ENCODE results near the gene AGPAT3. TPM values are rescaled to one million over a fixed set of nuclear protein-coding genes. Genes with fewer than 3 reads are reported as not detected.
A peak's percentile ranks its signal among the peaks of the same experiment; 100 is the strongest.

Gene AGPAT3
- total and polyA plus RNA-seq, 9 donors, result 19.2 to 32.2 (median 27.7) TPM

GRCh38 chr21:44018813-44019567 is 154.0 kb downstream of the AGPAT3 start:
- no peak overlapping the region for H3K4me3 ChIP-seq (ENCODE audit: low read length)
- H3K4me1 ChIP-seq (ENCODE audit: control insufficient read depth, insufficient read depth, low read length), result peaks cover 2% of the 10 kb centered on the region
- H3K27me3 ChIP-seq (ENCODE audit: control insufficient read depth, insufficient read depth, low read length), result no peaks in the 10 kb centered on the region
- DNase-seq, result no peak
- H3K36me3 ChIP-seq (ENCODE audit: control insufficient read depth, insufficient read depth, low read length), result no peaks in the 10 kb centered on the region
- WGBS (ENCODE audit: insufficient coverage), result 68% methylated on average over 4 of the region's 10 CpGs
- H3K9me3 ChIP-seq (replicated peaks; ENCODE audit: control insufficient read depth, low read depth, low read length), result no peaks in the 10 kb centered on the region
- H3K27ac ChIP-seq (ENCODE audit: low read length), result no peak overlapping the region

- no peaks in the 10 kb centered on the region for H3K9me3 ChIP-seq (replicated peaks; ENCODE audit: control insufficient read depth, low read depth, low read length)
- H3K27me3 ChIP-seq (ENCODE audit: control insufficient read depth, insufficient read depth, low read length), result no peaks in the 10 kb centered on the region
- DNase-seq, result no peak
- H3K27ac ChIP-seq (ENCODE audit: low read length), result no peak overlapping the region
- no CpG with 5 or more reads among the region's 8 CpGs for WGBS (ENCODE audit: insufficient coverage)
- no peaks in the 10 kb centered on the region for H3K36me3 ChIP-seq (ENCODE audit: control insufficient read depth, insufficient read depth, low read length)
- H3K4me3 ChIP-seq (ENCODE audit: low read length), result no peak overlapping the region
- peaks cover 2% of the 10 kb centered on the region for H3K4me1 ChIP-seq (ENCODE audit: control insufficient read depth, insufficient read depth, low read length)
These were observed 154.5 kb downstream of the AGPAT3 start for GRCh38 chr21:44019568-44019958.

- DNase-seq, result no peak
- H3K36me3 ChIP-seq (ENCODE audit: control insufficient read depth, insufficient read depth, low read length), result no peaks in the 10 kb centered on the region
- no peak overlapping the region for H3K27ac ChIP-seq (ENCODE audit: low read length)
- no peak overlapping the region for H3K4me3 ChIP-seq (ENCODE audit: low read length)
- 80% methylated on average over 3 of the region's 4 CpGs for WGBS (ENCODE audit: insufficient coverage)
- H3K9me3 ChIP-seq (replicated peaks; ENCODE audit: control insufficient read depth, low read depth, low read length), result no peaks in the 10 kb centered on the region
- no peaks in the 10 kb centered on the region for H3K27me3 ChIP-seq (ENCODE audit: control insufficient read depth, insufficient read depth, low read length)
- peaks cover 7% of the 10 kb centered on the region for H3K4me1 ChIP-seq (ENCODE audit: control insufficient read depth, insufficient read depth, low read length)
These were observed 155.5 kb downstream of the AGPAT3 start for GRCh38 chr21:44020551-44020950.

GRCh38 chr21:44021064-44021463 is 156.0 kb downstream of the AGPAT3 start:
- Histone ChIP-seq H3K36me3 (ENCODE audit: control insufficient read depth, insufficient read depth, low read length) (no peaks in the 10 kb centered on the region), H3K27me3 (ENCODE audit: control insufficient read depth, insufficient read depth, low read length) (no peaks in the 10 kb centered on the region), H3K4me1 (ENCODE audit: control insufficient read depth, insufficient read depth, low read length) (peaks cover 7% of the 10 kb centered on the region), H3K27ac (ENCODE audit: low read length) (no peak overlapping the region), H3K9me3 (replicated peaks; ENCODE audit: control insufficient read depth, low read depth, low read length) (no peaks in the 10 kb centered on the region), H3K4me3 (ENCODE audit: low read length) (no peak overlapping the region)
- no CpG with 5 or more reads among the region's 1 CpG for WGBS (ENCODE audit: insufficient coverage)
- DNase-seq, result no peak

GRCh38 chr21:44024257-44024656 is 159.2 kb downstream of the AGPAT3 start:
- no CpG with 5 or more reads among the region's 1 CpG for WGBS (ENCODE audit: insufficient coverage)
- H3K27me3 ChIP-seq (ENCODE audit: control insufficient read depth, insufficient read depth, low read length), result no peaks in the 10 kb centered on the region
- H3K4me3 ChIP-seq (ENCODE audit: low read length), result no peak overlapping the region
- no peaks in the 10 kb centered on the region for H3K9me3 ChIP-seq (replicated peaks; ENCODE audit: control insufficient read depth, low read depth, low read length)
- no peak for DNase-seq
- H3K36me3 ChIP-seq (ENCODE audit: control insufficient read depth, insufficient read depth, low read length), result no peaks in the 10 kb centered on the region
- peaks cover 7% of the 10 kb centered on the region for H3K4me1 ChIP-seq (ENCODE audit: control insufficient read depth, insufficient read depth, low read length)
- no peak overlapping the region for H3K27ac ChIP-seq (ENCODE audit: low read length)

- H3K36me3 ChIP-seq (ENCODE audit: control insufficient read depth, insufficient read depth, low read length), result no peaks in the 10 kb centered on the region
- H3K27me3 ChIP-seq (ENCODE audit: control insufficient read depth, insufficient read depth, low read length), result no peaks in the 10 kb centered on the region
- peaks cover 7% of the 10 kb centered on the region for H3K4me1 ChIP-seq (ENCODE audit: control insufficient read depth, insufficient read depth, low read length)
- peak; percentile 80 for DNase-seq
- no peak overlapping the region for H3K4me3 ChIP-seq (ENCODE audit: low read length)
- peak overlapping the region; percentile 74 for H3K27ac ChIP-seq (ENCODE audit: low read length)
- 16% methylated on average over 5 of the region's 8 CpGs for WGBS (ENCODE audit: insufficient coverage)
- no peaks in the 10 kb centered on the region for H3K9me3 ChIP-seq (replicated peaks; ENCODE audit: control insufficient read depth, low read depth, low read length)
These were observed 159.9 kb downstream of the AGPAT3 start for GRCh38 chr21:44024887-44025353.

GRCh38 chr21:44027607-44028286 is 162.7 kb downstream of the AGPAT3 start:
- Histone ChIP-seq H3K27ac (ENCODE audit: low read length) (no peak overlapping the region), H3K27me3 (ENCODE audit: control insufficient read depth, insufficient read depth, low read length) (no peaks in the 10 kb centered on the region), H3K36me3 (ENCODE audit: control insufficient read depth, insufficient read depth, low read length) (peaks cover 4% of the 10 kb centered on the region), H3K4me1 (ENCODE audit: control insufficient read depth, insufficient read depth, low read length) (peaks cover 4% of the 10 kb centered on the region), H3K9me3 (replicated peaks; ENCODE audit: control insufficient read depth, low read depth, low read length) (no peaks in the 10 kb centered on the region), H3K4me3 (ENCODE audit: low read length) (no peak overlapping the region)
- 98% methylated on average over 5 of the region's 8 CpGs for WGBS (ENCODE audit: insufficient coverage)
- DNase-seq, result no peak

GRCh38 chr21:44028287-44028659 is 163.2 kb downstream of the AGPAT3 start:
- no peak overlapping the region for H3K27ac ChIP-seq (ENCODE audit: low read length)
- H3K27me3 ChIP-seq (ENCODE audit: control insufficient read depth, insufficient read depth, low read length), result no peaks in the 10 kb centered on the region
- peaks cover 6% of the 10 kb centered on the region for H3K36me3 ChIP-seq (ENCODE audit: control insufficient read depth, insufficient read depth, low read length)
- no peak for DNase-seq
- no peak overlapping the region for H3K4me3 ChIP-seq (ENCODE audit: low read length)
- peaks cover 4% of the 10 kb centered on the region for H3K4me1 ChIP-seq (ENCODE audit: control insufficient read depth, insufficient read depth, low read length)
- no peaks in the 10 kb centered on the region for H3K9me3 ChIP-seq (replicated peaks; ENCODE audit: control insufficient read depth, low read depth, low read length)
- WGBS (ENCODE audit: insufficient coverage), result 82% methylated on average over 4 of the region's 6 CpGs

- no peaks in the 10 kb centered on the region for H3K27me3 ChIP-seq (ENCODE audit: control insufficient read depth, insufficient read depth, low read length)
- no peak overlapping the region for H3K27ac ChIP-seq (ENCODE audit: low read length)
- no peak overlapping the region for H3K4me3 ChIP-seq (ENCODE audit: low read length)
- 98% methylated on average over 5 of the region's 6 CpGs for WGBS (ENCODE audit: insufficient coverage)
- H3K4me1 ChIP-seq (ENCODE audit: control insufficient read depth, insufficient read depth, low read length), result peaks cover 4% of the 10 kb centered on the region
- DNase-seq, result no peak
- peaks cover 15% of the 10 kb centered on the region for H3K36me3 ChIP-seq (ENCODE audit: control insufficient read depth, insufficient read depth, low read length)
- no peaks in the 10 kb centered on the region for H3K9me3 ChIP-seq (replicated peaks; ENCODE audit: control insufficient read depth, low read depth, low read length)
These were observed 164.6 kb downstream of the AGPAT3 start for GRCh38 chr21:44029460-44030087.

- H3K36me3 ChIP-seq (ENCODE audit: control insufficient read depth, insufficient read depth, low read length), result peaks cover 48% of the 10 kb centered on the region
- no peaks in the 10 kb centered on the region for H3K4me1 ChIP-seq (ENCODE audit: control insufficient read depth, insufficient read depth, low read length)
- no peak overlapping the region for H3K4me3 ChIP-seq (ENCODE audit: low read length)
- DNase-seq, result no peak
- H3K27me3 ChIP-seq (ENCODE audit: control insufficient read depth, insufficient read depth, low read length), result no peaks in the 10 kb centered on the region
- no peaks in the 10 kb centered on the region for H3K9me3 ChIP-seq (replicated peaks; ENCODE audit: control insufficient read depth, low read depth, low read length)
- 96% methylated on average over 2 of the region's 4 CpGs for WGBS (ENCODE audit: insufficient coverage)
- no peak overlapping the region for H3K27ac ChIP-seq (ENCODE audit: low read length)
These were observed 170.2 kb downstream of the AGPAT3 start for GRCh38 chr21:44035244-44035643.
